22Rv1 (cell line): Measurements from ENCODE around the gene SPTLC2.
"Not testable (repeated sequence)": the region's sequence is repeated elsewhere in the genome, so short reads cannot be mapped to it uniquely, and the experiment has no call there.

ENCODE experiments used
- H3K27ac ChIP-seq: fragments of 450-650 bp; 2 replicates; pipeline ENCODE4 v1.5.1; 2017
- ZFX ChIP-seq: fragments of 450-650 bp; IDR thresholded peaks from 2 replicates; pipeline ENCODE4 v1.6.1; 2017; ENCODE audit warnings: antibody characterized with exemption, borderline replicate concordance
- TF ChIP-seq, protein P1 (sequence below): fragments of 450-650 bp; IDR thresholded peaks from 2 replicates; pipeline ENCODE4 v1.5.1; 2017; ENCODE audit warnings: mild to moderate bottlenecking

Gene SPTLC2

DNA sequence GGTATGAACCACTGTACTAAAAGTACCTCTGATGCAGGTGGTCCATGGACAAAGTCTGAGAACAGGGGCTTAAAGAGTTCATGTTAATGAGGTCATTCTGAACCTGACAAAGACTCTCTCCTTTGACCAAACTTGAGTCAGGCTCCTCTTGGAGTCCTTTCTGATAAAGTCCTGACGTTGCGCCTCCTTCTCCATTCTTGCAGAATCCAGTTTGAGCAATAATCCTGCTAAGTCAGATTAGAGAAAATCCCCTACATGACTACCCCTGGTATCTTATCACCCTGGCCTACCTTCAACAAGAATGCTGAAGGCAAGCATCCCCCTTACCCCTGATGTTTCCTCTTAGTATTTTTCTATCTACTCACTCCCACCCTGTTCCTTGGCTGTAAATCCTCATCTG, 71.9 kb downstream of the SPTLC2 start:
- no peak overlapping the region for H3K27ac ChIP-seq

DNA sequence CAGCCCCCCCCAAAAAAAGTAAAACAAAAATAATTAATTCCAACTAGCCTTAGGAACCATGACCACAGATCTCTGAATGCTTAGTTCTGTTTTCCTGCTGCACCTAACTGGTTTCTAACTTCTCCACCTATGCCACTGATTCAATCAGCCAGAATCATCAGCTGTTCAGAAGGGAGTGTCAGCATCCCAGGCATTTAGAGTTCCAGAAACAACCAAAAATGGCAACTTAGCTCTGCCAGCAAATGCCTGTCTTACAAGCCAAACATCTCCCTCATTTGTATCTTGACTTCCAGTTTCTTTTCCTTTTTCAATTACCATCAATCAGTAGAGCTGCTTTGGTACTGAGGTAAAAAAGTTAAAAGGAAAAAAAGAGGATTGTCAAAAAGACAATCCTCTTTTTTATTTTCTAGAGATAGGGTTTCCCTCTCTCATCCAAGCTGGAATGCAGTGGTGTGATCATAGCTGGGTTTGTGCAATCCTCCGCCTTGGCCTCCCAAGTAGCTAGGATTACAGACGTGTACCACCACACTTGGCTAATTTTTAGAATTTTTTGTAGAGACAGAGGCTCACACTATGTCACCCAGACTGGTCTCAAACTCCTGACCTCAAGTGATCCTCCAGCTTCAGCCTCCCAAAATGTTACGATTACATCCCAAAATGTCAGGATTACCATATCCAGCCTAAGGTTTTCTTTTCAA, 72.7 kb downstream of the SPTLC2 start:
- H3K27ac ChIP-seq, result no peak overlapping the region

More for the DNA sequence above, 71.9 kb downstream of the SPTLC2 start:
- no peak for TF ChIP-seq ZFX
- TF ChIP-seq, protein P1, sequence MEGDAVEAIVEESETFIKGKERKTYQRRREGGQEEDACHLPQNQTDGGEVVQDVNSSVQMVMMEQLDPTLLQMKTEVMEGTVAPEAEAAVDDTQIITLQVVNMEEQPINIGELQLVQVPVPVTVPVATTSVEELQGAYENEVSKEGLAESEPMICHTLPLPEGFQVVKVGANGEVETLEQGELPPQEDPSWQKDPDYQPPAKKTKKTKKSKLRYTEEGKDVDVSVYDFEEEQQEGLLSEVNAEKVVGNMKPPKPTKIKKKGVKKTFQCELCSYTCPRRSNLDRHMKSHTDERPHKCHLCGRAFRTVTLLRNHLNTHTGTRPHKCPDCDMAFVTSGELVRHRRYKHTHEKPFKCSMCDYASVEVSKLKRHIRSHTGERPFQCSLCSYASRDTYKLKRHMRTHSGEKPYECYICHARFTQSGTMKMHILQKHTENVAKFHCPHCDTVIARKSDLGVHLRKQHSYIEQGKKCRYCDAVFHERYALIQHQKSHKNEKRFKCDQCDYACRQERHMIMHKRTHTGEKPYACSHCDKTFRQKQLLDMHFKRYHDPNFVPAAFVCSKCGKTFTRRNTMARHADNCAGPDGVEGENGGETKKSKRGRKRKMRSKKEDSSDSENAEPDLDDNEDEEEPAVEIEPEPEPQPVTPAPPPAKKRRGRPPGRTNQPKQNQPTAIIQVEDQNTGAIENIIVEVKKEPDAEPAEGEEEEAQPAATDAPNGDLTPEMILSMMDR, result no peak

DNA sequence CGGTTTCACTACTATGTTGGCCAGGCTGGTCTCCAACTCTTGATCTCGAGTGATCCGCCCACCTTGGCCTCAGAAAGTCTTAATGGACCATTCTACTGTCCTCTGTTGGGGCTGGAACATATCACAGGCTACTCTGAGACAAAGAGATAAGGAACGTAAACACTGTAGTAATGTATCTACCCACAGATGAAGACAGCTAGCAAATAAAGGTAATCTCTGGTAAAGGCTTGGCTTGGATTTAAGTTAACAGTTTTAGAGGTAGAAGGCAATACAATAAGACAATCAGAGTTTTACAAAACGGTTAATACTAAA, 73.2 kb downstream of the SPTLC2 start:
- TF ChIP-seq, protein P1, result no peak
- no peak for TF ChIP-seq ZFX
- H3K27ac ChIP-seq, result no peak overlapping the region

More for the DNA sequence above, 72.7 kb downstream of the SPTLC2 start:
- TF ChIP-seq, protein P1, result no peak
- TF ChIP-seq ZFX, result no peak

DNA sequence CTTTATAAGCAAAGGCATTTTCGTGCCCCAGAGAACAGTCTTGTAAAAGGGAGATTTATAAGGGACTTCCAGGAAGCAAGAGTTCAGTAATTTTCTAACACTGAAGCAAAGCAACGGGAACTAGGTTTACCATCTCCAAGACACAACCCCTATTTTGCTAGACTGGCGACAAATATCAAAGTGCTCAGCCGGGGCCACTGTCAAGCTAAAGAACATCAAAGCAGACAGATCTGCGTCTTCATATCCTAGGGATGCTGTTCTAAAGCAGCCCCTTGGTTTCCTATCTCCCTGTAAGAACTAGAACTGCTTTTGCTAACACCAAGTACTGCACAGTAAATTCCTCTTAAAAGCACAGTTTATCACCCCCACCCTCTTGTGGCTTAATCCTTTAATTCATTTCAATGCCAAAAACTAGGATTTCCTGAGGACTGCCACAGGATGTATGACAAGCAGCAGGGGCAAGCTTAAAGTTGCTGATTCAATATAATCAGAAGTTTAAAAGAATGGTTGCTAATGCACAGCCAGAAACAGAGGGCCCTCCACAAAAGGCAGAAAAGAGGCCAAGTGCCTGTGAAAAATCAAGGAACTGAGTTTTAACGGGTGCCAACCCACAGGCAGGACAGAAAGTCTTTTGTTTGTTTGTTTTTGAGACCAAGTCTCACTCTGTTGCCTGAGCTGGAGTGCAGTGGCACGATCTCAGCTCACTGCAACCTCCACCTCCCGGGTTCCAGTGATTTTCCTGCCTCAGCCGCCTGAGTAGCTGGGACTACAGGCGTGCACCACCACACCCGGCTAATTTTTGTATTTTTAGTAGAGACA, 73.8 kb downstream of the SPTLC2 start:
- no peak for TF ChIP-seq ZFX
- TF ChIP-seq, protein P1, result no peak
- no peak overlapping the region for H3K27ac ChIP-seq

DNA sequence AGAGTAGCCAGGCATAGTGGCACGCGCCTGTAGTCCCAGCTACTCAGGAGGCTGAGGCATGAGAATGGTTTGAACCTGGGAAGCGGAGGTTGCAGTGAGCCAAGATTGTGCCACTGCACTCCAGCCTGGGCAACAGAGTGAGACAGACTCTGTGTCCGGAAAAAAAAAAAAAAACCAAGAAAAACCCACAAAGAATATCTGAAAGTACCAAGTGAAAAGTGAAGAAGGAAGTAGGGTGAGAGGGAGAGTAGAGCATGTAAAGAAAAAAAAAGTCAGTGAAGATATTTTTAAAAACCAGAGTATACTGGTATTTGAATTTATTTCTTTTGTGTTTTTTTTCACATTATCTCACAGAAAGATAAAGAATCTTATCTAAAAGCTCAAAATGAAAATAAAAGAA, 74.5 kb downstream of the SPTLC2 start:
- no peak for TF ChIP-seq ZFX
- TF ChIP-seq, protein P1, result no peak
- H3K27ac ChIP-seq, result no peak overlapping the region

DNA sequence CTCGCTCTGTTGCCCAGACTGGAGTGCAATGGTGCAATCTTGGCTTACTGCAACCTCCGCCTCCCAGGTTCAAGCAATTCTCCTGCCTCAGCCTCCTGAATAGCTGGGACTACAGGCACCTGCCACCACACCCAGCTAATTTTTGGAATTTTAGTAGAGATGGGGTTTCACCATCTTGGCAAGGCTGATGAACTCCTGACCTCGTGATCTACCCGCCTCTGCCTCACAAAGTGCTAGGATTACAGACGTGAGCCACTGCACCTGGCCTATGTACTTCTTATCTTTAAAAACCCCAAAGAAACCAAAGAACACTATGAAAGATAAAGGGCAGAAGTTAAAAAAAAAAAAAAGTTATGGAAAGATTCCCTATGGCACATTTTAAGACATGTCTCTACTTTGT, 79.5 kb downstream of the SPTLC2 start:
- H3K27ac ChIP-seq, result not testable (repeated sequence)

DNA sequence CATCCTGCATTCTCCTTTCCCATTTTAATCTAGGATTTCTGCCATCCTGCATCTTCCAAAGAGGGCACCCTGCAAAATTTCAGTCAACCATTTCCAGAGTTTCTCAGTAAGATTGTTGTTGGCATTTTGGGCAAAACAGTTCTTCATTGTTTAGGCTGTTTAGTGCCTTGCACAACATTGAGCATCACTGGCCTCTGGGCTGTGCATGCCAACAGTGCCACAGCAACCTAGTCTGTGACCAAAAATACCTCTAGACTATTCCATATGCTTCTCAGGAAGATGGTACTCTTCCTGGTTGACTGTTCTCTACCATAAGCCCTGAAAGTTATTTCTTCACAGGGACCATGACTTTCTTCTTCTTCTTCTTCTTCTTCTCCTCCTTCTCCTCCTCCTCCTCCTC, 85.4 kb downstream of the SPTLC2 start:
- H3K27ac ChIP-seq, result no peak overlapping the region
- no peak for TF ChIP-seq ZFX
- TF ChIP-seq, protein P1, result no peak
